ENCODE data around the gene TRIM62.

Gene TRIM62

GRCh38 chr1:33097137-33097611 lies 84.7 kb downstream of the TRIM62 start:
- DNase-seq, result no peak

GRCh38 chr1:33096363-33097005 lies 85.4 kb downstream of the TRIM62 start:
- DNase-seq, result no peak
